Testis (tissue), 2 donors: ENCODE measurements around the gene GAB3.

ENCODE experiments used
- POLR2A ChIP-seq: fragments of 450-650 bp; IDR thresholded peaks from one replicate; pipeline ENCODE4 v1.6.1; 2017; ENCODE audit warnings: antibody characterized with exemption, mild to moderate bottlenecking, moderate library complexity
- TF ChIP-seq, protein P1 (sequence below), 3 experiments: fragments of 450-650 bp in 2 of 3; fragments of 200-600 bp in 1 of 3; sonication (generic) in 1 of 3; IDR thresholded peaks; one replicate each; pipeline ENCODE4 v1.5.1; 2016 to 2019; ENCODE audit warnings: antibody characterized with exemption in 3 of 3, mild to moderate bottlenecking in 2 of 3, moderate library complexity in 1 of 3

GRCh38 chrX:154793084-154793795, 42.4 kb upstream of the GAB3 start:
- TF ChIP-seq, protein P1, sequence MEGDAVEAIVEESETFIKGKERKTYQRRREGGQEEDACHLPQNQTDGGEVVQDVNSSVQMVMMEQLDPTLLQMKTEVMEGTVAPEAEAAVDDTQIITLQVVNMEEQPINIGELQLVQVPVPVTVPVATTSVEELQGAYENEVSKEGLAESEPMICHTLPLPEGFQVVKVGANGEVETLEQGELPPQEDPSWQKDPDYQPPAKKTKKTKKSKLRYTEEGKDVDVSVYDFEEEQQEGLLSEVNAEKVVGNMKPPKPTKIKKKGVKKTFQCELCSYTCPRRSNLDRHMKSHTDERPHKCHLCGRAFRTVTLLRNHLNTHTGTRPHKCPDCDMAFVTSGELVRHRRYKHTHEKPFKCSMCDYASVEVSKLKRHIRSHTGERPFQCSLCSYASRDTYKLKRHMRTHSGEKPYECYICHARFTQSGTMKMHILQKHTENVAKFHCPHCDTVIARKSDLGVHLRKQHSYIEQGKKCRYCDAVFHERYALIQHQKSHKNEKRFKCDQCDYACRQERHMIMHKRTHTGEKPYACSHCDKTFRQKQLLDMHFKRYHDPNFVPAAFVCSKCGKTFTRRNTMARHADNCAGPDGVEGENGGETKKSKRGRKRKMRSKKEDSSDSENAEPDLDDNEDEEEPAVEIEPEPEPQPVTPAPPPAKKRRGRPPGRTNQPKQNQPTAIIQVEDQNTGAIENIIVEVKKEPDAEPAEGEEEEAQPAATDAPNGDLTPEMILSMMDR (IDR thresholded peaks at IDR 0.05): no peak
- no peak for TF ChIP-seq POLR2A
